ENCODE measurements around the gene RNU1-1.
"Not testable (repeated sequence)": the region's sequence is repeated elsewhere in the genome, so short reads cannot be mapped to it uniquely, and the experiment has no call there.

DNA sequence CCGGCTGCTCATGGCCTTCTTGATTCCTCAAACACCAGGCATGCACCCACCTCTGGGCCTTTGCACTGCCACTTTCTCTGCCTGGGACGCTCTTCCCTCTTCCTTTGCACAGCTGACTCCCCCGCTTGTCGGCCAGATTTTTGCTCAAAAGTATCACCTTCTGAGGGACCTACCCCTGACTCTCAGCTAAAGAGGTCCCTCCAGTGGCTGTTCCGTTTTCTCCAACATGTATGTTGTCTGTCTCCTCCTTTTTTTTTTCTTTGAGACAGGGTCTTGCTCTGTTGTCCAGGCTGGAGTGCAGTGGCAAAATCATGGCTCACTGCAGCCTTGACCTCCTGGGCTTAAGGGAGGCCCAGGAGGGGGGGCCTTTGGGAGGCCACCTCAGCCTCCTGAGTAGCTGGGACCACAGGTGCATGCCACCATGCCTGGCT lies 16.6 kb downstream of the RNU1-1 start:
- TF ChIP-seq FOSL1 (IDR thresholded peaks at IDR 0.05; ENCODE audit: insufficient read depth, low read depth, low read length); POLR2A (IDR thresholded peaks at IDR 0.05; ENCODE audit: control extremely low read depth in 1 of 2, low read depth in 2 of 2, low read length in 2 of 2); EZH2 (IDR thresholded peaks at IDR 0.05; ENCODE audit: low read depth, low read length, severe bottlenecking); RFX5 (IDR thresholded peaks at IDR 0.05; ENCODE audit: borderline replicate concordance, low read depth, low read length); JUND (IDR thresholded peaks at IDR 0.05; ENCODE audit: low read length); KDM1A (IDR thresholded peaks at IDR 0.05; ENCODE audit: borderline replicate concordance, low read length); BCL11A (IDR thresholded peaks at IDR 0.05; ENCODE audit: low read depth in 2 of 2, low read length in 2 of 2); CHD2 (IDR thresholded peaks at IDR 0.05; ENCODE audit: low read length): not testable (repeated sequence)
- TF ChIP-seq, protein P1, sequence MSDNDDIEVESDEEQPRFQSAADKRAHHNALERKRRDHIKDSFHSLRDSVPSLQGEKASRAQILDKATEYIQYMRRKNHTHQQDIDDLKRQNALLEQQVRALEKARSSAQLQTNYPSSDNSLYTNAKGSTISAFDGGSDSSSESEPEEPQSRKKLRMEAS (IDR thresholded peaks at IDR 0.05): not testable (repeated sequence)
- TF ChIP-seq, protein P2, sequence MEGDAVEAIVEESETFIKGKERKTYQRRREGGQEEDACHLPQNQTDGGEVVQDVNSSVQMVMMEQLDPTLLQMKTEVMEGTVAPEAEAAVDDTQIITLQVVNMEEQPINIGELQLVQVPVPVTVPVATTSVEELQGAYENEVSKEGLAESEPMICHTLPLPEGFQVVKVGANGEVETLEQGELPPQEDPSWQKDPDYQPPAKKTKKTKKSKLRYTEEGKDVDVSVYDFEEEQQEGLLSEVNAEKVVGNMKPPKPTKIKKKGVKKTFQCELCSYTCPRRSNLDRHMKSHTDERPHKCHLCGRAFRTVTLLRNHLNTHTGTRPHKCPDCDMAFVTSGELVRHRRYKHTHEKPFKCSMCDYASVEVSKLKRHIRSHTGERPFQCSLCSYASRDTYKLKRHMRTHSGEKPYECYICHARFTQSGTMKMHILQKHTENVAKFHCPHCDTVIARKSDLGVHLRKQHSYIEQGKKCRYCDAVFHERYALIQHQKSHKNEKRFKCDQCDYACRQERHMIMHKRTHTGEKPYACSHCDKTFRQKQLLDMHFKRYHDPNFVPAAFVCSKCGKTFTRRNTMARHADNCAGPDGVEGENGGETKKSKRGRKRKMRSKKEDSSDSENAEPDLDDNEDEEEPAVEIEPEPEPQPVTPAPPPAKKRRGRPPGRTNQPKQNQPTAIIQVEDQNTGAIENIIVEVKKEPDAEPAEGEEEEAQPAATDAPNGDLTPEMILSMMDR (IDR thresholded peaks at IDR 0.05; ENCODE audit: control extremely low read depth in 1 of 3, insufficient read depth in 1 of 3, low read depth in 1 of 3, low read length in 3 of 3): not testable (repeated sequence)

Data from H1 (cell line).